ENCODE measurements around the gene A1CF. TPM values are rescaled to one million over a fixed set of nuclear protein-coding genes. Genes with fewer than 3 reads are reported as not detected.

A1CF gene
- total RNA-seq, 1 donor from 2014 or later: not detected

- Mint-ChIP-seq H3K36me3 (ENCODE audit: low read depth) (no peaks in the 10 kb centered on the region), H3K4me3 (ENCODE audit: unreplicated experiment) (no peak overlapping the region), H3K27ac (ENCODE audit: unreplicated experiment) (no peak overlapping the region), H3K27me3 (ENCODE audit: low read depth) (peaks cover 38% of the 10 kb centered on the region), H3K9me3 (ENCODE audit: low read depth) (no peaks in the 10 kb centered on the region), H3K4me1 (ENCODE audit: low read depth) (no peaks in the 10 kb centered on the region)
- no peak for TF ChIP-seq CTCF (IDR thresholded peaks at IDR 0.05)
- no peak for DNase-seq (ENCODE audit: low spot score)
These were observed 11.3 kb upstream of the A1CF start for GRCh38 chr10:50896721-50897120.

GRCh38 chr10:50894312-50894711 lies 8.9 kb upstream of the A1CF start:
- peaks cover 54% of the 10 kb centered on the region for H3K27me3 Mint-ChIP-seq (ENCODE audit: low read depth)
- no peak for TF ChIP-seq CTCF (IDR thresholded peaks at IDR 0.05)
- no peak overlapping the region for H3K4me3 Mint-ChIP-seq (ENCODE audit: unreplicated experiment)
- DNase-seq (ENCODE audit: low spot score): no peak
- no peaks in the 10 kb centered on the region for H3K9me3 Mint-ChIP-seq (ENCODE audit: low read depth)
- no peaks in the 10 kb centered on the region for H3K36me3 Mint-ChIP-seq (ENCODE audit: low read depth)
- H3K27ac Mint-ChIP-seq (ENCODE audit: unreplicated experiment): no peak overlapping the region
- no peaks in the 10 kb centered on the region for H3K4me1 Mint-ChIP-seq (ENCODE audit: low read depth)

- Mint-ChIP-seq H3K27me3 (ENCODE audit: low read depth) (peaks cover 48% of the 10 kb centered on the region), H3K4me3 (ENCODE audit: unreplicated experiment) (no peak overlapping the region), H3K36me3 (ENCODE audit: low read depth) (no peaks in the 10 kb centered on the region), H3K4me1 (ENCODE audit: low read depth) (no peaks in the 10 kb centered on the region), H3K9me3 (ENCODE audit: low read depth) (no peaks in the 10 kb centered on the region), H3K27ac (ENCODE audit: unreplicated experiment) (no peak overlapping the region)
- TF ChIP-seq CTCF (IDR thresholded peaks at IDR 0.05): no peak
- no peak for DNase-seq (ENCODE audit: low spot score)
These were observed 7.0 kb upstream of the A1CF start for GRCh38 chr10:50892467-50892866.

GRCh38 chr10:50884302-50884701 lies 1.1 kb downstream of the A1CF start:
- DNase-seq (ENCODE audit: low spot score): no peak
- no peak for TF ChIP-seq CTCF (IDR thresholded peaks at IDR 0.05)
- H3K9me3 Mint-ChIP-seq (ENCODE audit: low read depth): no peaks in the 10 kb centered on the region
- H3K27me3 Mint-ChIP-seq (ENCODE audit: low read depth): peaks cover 32% of the 10 kb centered on the region
- H3K4me1 Mint-ChIP-seq (ENCODE audit: low read depth): no peaks in the 10 kb centered on the region
- no peak overlapping the region for H3K4me3 Mint-ChIP-seq (ENCODE audit: unreplicated experiment)
- H3K36me3 Mint-ChIP-seq (ENCODE audit: low read depth): no peaks in the 10 kb centered on the region
- no peak overlapping the region for H3K27ac Mint-ChIP-seq (ENCODE audit: unreplicated experiment)

GRCh38 chr10:50883629-50884028 lies 1.8 kb downstream of the A1CF start:
- Mint-ChIP-seq H3K9me3 (ENCODE audit: low read depth) (no peaks in the 10 kb centered on the region), H3K27ac (ENCODE audit: unreplicated experiment) (no peak overlapping the region), H3K27me3 (ENCODE audit: low read depth) (peaks cover 31% of the 10 kb centered on the region), H3K36me3 (ENCODE audit: low read depth) (no peaks in the 10 kb centered on the region), H3K4me1 (ENCODE audit: low read depth) (no peaks in the 10 kb centered on the region), H3K4me3 (ENCODE audit: unreplicated experiment) (no peak overlapping the region)
- TF ChIP-seq CTCF (IDR thresholded peaks at IDR 0.05): no peak
- DNase-seq (ENCODE audit: low spot score): no peak

Data from chondrocyte (in vitro differentiated cells).